ENCODE data around the gene RASGEF1C.

The RASGEF1C gene

DNA sequence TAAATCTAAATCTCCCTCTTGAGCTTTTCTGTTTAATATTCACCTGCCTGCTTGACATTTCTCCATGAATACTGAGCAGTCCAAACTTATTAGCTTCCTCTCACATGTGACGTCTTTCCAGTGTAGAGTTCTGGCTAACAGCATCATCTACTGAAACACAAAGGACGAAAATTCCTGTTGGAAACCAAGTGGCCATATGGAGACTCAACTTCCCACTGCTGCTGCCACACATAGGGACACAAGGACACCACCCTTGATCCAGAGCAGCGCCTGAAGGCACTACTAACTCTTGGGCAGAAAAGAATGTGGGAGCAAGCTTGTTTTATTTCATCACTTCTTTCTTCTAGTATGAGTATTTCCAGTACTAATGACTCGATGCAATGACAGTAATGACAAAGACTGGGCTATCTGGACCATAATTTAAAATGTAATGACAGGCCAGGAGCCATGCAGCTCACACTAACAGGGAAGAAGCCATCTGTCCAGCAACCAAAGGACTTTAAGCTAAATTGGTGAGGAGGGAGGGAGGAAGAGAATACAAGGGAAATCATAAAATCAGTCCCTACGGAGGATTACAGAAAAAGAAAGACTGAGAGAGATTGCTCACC lies 156.7 kb downstream of the RASGEF1C start:
- Mint-ChIP-seq H3K9me3 (no peaks in the 10 kb centered on the region), H3K27ac (ENCODE audit: low read depth) (no peak overlapping the region), H3K36me3 (ENCODE audit: insufficient read depth) (peaks cover 2% of the 10 kb centered on the region), H3K4me3 (no peak overlapping the region), H3K27me3 (no peaks in the 10 kb centered on the region), H3K4me1 (peaks cover 25% of the 10 kb centered on the region)
- ATAC-seq (replicated peaks; ENCODE audit: extremely low read depth, poor library complexity, severe bottlenecking) (no peak), DNase-seq (ENCODE audit: low spot score in 2 of 2) (no peak)
